Glomerular endothelial cell (primary cell): ENCODE measurements around the gene ZNF778. TPM values are rescaled to one million over a fixed set of nuclear protein-coding genes. Genes with fewer than 3 reads are reported as not detected.
A peak's percentile ranks its signal among the peaks of the same experiment; 100 is the strongest.
"Not testable (repeated sequence)": the region's sequence is repeated elsewhere in the genome, so short reads cannot be mapped to it uniquely, and the experiment has no call there.

Experiments
- DNase-seq: peaks from one replicate; pipeline ENCODE4 v3.0.0-alpha.2; 2011; ENCODE audit warnings: low read depth, low spot score; ENCODE audit errors: extremely low read depth
- total RNA-seq: library from RNA; depleted of rRNA; stranded (reverse); fragments of >200 nt; gene quantifications from 2 replicates; pipeline ENCODE4 v1.2.3, GENCODE V29; 2015

ZNF778 gene
- total RNA-seq, 1 donor from 2014 or later, result 7.9 TPM

- no peak for DNase-seq
Measured at GRCh38 chr16:89210904-89211515, 6.5 kb upstream of the ZNF778 start.

DNA sequence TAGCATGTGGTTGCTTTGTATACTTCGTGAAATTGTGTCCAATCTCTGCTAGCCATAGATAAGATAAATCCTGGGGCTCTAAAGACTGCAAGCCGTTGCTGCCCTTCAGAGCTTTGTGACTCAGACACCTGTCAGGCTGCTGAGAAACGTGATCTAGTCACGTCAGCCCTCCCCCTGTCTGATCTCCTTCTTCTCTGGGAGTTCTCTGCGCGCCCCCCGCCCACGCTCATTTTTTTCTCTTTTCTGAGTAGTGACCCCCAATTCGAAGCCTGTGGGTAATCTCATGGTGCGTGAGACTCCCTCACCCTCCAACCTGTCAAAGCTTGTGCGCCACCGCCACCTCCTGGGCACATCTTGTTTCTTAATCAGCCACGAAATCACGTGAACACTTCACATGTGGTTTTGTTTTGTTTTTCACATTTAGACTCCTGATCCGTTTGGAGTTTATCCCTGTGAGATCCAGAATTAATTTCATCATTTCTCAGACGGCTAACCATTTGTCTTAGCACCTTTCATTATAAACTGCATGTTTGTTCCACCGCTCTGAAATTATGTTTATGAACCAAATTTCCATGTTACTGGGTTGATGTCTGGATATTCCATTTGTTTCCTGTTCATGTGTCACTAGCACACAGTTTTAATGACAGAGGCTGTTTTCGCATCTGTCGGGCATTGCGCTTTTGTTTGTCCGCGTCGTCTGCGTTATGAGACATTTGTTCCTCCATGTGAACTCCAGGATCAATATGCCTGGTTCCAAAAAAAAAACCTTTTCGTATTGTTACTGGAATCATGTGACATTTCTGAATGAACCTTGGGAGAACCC lies 977 bp upstream of the ZNF778 start:
- DNase-seq, result peak; percentile 61

GRCh38 chr16:89217138-89217387 lies 440 bp upstream of the ZNF778 start:
- no peak for DNase-seq

- DNase-seq, result no peak
Measured at GRCh38 chr16:89219365-89219764, 1.9 kb downstream of the ZNF778 start.

DNA sequence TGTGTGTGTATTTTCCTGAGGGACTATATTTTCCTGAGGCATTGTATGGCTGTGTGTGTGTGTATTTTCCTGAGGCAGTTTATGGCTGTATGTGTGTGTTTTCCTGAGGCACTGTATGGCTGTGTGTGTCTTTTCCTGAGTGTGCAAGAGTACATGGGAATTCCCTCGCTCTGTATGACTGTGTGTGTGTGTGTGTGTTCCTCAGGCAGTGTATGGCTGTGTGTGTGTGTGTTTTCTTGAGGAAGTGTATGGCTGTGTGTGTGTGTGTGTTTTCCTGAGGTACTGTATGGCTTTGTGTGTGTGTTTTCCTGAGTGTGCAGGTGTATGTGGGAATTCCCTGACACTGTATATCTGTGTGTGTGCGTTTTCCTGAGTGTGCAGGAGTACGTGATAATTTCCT lies 4.1 kb downstream of the ZNF778 start:
- no peak for DNase-seq

DNA sequence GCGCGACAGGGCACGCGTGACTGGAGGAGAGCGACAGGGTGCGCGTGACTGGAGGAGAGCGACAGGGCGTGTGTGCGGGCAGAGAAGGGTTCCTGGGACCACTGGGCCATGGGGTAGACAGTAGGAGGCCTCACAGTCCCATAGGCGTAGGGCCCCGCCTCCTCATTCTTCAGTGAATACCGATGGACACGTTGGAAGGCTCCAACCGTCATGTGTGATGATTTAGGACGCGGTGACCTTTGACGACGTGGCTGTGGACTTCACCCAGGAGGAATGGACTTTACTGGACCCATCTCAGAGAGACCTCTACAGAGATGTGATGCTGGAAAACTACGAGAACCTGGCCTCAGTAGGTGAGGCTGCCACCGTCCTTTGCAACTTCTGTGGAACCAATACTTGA lies 5.4 kb downstream of the ZNF778 start:
- no peak for DNase-seq

DNA sequence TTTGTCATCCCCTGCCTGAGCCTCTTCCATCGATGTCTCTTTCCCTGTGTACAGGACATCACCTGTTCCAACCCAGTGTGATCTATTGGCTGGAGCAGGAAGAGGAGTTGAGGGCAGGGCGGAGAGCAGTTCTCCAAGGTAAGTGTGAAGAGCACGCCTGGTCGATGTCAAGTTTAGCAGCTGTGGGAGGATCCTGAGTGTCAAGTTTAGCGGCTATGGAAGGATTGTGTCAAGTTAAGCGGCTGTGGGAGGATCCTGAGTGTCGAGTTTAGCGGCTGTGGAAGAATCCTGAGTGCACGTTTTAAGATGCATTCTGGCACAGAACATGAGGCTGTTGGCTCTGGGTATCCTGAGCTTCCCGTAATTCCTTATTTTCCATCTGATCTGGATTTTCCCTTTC lies 7.2 kb downstream of the ZNF778 start:
- DNase-seq, result no peak

DNA sequence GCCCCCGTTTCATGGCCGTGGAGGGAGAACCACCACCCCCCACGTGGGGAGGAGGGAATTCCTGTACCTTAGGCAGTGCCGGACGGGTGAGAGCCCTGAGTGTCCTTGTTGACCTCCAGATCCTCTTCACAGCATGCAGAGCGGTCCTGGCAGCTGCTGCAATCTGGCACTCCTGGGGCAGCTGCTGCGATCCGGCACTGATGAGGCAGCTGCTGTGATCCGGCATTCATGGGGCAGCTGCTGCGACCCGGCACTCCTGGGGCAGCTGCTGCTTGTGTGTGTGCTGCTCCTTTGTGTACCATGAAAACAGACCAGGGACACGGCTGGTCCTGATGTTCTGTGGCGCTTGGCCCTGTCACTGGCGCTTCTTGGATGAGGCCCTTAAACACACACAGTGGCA lies 12.8 kb downstream of the ZNF778 start:
- DNase-seq, result no peak

DNA sequence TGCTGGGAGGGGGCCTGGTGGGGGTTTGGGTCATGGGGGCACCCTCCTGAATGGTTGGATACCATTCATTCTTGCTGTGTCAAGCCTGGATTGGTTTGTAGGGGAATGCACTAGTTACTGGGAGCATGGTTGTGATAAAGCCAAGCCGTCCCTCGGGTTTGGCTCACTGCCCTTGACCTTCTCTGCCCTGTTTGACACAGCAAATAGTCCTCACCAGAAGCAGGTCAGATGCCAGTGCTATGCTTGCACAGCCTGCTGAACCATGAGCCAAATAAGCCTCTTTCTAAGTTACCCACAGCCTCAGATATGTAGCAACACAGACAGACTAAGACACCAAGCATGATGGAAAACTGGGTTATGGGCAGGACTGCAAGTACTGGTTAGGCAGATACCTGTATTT lies 14.6 kb downstream of the ZNF778 start:
- DNase-seq, result no peak

DNA sequence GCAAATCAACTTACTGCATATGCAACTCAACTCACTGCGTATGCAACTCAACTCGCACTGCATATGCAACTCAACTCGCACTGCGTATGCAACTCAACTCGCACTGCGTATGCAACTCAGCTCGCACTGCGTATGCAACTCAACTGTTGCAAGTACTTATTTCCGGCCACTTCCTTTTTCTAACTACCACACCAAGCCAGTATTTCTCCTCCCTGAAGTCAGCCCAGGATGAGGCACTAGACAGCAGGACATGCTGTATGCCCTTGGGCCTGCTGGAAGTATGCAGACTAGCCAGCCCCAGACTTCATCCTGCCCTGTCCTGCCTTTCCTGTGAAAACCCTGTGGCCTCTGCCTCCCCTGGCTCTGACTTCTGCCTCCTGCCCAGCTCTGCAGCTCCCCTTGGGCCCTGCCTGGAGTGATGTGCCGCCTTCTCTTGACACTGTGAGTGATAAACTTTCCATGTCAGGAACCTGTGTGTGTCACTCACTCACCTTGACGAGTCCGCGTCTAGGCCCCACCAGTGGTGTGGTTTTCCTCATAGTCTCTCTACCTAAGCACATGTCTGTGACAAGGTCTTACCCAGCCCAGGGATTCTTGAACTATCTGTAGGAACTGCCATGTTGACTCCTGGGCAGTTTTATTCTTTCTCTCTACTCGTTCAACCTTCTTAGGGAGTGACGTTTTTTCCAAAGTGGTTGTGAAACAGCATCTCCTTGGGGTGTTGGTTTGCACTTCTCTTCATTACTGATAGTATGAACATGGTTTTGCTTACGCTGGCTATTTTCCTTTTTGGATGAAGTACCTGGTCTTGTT lies 16.4 kb downstream of the ZNF778 start:
- DNase-seq, result no peak

GRCh38 chr16:89237733-89238132 lies 20.2 kb downstream of the ZNF778 start:
- no peak for DNase-seq

DNA sequence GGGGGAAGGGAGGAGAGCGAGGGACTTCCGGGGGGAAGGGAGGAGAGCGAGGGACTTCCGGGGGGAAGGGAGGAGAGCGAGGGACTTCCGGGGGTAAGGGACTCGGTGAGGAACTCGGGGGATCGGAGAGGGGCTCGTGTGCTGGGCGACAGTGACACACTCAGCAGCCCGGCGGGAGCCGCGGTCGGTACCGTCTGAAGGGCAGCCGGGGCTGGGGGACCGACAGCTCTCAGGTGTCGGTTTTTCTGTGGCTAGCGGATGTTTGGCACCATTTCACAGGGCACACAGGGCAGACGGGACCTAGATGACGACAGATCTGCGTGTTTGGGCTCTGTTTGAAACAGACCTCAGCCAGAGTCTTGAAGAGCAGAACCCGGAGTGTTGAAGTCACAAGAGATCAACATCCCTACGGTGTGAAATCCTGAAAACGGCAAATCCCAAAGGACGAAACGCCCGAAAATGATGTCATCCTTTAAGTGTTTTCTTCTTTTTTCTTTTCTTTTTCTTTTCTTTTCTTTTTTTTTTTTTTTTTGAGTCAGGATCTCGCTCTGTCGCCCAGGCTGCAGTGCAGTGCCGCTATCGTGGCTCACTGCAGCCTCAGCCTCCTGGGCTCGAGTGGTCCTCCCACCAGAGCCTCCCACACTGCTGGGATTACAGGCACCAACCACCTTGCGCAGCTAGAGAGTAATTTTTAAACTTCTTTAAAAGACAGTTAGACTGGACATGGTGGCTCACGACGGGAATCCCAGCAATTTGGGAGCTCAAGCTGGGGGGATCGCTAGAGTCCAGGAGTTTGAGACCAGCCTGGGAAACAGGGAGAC lies 23.9 kb downstream of the ZNF778 start:
- no peak for DNase-seq

DNA sequence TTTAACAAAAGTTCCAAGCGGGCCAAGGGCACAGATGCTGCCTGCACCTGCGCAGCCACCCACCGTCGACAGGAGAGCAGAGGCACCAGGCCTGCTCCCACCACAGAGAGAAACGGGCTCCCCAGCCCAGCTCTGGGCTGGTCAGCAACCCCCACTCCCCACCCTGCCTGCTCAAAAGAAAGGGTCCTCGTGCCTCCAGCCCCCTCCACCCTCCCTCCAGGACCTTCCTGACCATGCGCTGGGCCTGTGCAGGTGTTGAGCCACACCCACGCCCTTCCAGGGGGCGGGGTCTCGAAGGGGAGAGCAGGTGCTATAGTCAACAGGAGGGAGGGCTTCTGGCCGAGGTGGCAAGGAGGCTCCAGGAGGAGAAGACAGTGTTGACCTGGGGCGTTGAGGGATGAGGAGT lies 25.3 kb downstream of the ZNF778 start:
- no peak for DNase-seq

DNA sequence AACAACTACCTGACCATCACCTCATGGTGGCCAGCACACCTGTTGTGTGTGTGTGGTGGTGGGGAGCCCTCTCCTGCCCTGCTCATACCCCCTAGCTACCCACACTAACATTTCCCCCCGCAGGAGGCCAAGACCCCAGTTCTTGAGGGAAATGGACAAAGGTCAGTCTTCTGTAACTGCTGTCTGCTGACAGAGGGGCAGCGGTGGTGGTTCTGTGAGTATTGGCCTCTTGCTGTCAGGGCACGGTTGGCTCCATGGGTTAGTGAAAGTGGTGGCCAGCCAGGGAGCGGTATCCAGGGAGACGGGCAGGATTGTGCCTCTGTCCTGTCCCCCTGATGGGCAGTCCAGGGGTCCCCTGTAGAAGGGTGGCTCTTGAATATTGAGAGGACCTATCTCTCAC lies 26.2 kb downstream of the ZNF778 start:
- DNase-seq, result no peak

DNA sequence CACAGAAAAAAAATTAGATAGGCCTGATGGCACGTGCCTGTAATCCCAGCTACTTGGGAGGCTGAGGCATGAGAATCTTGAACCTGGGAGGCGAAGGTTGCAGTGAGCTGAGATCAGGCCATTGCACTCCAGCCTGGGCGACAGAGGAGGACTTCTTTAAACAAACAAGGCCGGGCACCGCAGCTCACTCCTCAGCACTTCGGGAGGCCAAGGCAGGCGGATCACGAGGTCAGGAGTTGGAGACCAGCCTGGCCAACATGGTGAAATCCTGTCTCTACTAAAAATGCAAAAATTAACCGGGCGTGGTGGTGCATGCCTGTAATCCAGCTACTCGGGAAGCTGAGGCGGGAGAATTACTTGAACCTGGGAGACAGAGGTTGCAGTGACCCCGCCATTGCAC lies 26.8 kb downstream of the ZNF778 start:
- not testable (repeated sequence) for DNase-seq

GRCh38 chr16:89244754-89245153 lies 27.3 kb downstream of the ZNF778 start:
- no peak for DNase-seq

GRCh38 chr16:89246383-89246902 lies 28.9 kb downstream of the ZNF778 start:
- no peak for DNase-seq

DNA sequence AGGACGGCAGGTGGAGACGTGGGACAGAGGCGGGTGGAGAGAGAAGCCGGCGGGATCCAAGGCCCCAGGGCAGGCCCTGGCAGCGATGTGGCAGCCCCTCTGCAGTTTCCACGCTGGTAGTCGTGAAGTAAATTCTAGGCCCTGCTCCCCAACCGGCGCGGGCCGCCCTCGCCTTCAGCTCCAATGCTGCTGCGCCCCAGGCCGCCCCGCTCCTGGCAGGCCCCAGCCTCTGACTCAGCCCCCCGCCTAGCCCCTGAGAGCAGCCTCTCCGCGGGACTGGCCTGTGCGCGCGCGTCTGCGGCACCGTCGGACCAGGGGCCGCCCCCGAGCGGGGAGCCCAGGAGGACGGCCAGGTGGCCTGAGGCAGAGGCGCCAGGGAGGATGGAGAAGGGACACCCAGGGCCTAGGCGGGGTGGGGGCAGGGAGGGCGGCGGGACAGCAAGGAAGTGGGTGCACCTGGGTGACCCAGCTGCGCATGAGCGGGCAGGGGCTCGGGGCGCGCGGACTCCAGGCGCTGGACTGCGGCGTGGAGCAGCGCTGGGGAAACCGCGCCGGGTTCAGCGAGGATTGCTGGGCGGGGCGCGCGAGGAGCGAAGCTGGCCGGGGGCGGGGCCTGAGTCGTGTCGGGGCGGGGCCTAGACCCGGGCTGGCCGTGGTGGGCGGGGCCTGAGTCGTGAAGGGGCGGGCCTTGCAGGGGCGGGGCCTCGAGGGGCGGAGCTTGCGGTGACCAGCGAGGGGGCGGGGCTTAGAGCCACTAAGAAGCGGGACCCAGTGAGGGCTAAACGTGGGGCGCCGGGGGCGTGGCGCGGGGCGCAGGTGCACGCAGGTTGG lies 29.6 kb downstream of the ZNF778 start:
- no peak for DNase-seq

DNA sequence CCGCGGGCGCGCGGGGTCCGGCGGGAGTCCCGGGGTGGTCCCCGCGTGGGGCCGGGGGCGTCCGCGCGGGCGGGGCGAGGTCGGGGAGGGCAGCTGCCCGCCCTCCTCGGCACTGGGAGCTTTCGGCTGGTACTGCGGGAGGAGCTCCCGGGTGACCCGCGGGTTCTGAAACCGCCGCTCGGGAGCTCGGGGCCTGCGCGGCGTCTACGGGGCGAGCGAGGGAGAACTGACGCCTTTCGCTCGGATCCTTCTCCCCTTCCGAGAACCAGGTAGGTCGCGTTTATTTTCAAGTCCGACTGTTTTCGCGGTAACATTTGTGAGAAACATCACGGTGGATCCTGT lies 30.2 kb downstream of the ZNF778 start:
- not testable (repeated sequence) for DNase-seq
